ENCODE data around the gene JAM2. TPM values are rescaled to one million over a fixed set of nuclear protein-coding genes. Genes with fewer than 3 reads are reported as not detected.

Gene JAM2
- total RNA-seq, 1 donor from 2014 or later, result 18.8 TPM

DNA sequence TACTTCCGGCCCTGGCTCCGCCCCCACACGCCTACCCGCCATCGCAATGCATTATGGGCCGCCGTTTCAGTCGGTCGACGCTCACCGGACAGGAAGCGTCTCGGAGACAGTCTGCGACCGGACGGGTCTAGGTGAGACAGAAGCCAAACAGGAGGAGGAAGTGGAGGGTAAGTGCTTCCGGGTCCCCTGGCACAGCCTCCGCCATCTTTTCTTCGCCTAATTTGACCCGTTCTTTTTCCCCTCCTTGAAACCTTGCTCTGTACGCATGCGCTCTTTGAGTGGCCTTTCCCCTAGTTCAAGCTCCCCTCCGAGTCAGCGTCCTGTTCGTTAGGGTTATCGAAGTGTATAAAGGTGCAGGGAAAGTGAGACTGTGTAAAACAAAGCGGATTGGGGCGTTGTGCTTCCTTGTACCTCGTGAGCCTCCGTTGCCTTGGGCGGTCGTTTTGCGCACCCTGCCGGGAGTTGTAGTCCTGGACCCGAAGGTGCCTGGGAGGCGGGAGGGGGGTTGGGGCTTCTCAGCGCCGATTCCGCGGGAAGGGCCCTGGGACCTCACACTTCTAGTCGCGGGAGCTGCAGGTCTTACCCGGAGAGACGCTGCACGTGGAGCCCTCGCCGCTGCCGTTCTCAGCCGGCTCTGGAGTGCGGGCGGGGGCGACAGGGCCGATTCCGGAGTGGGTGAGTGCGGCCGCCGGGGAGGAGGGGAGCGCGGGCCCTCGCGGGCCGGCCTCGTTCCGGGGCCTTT is 96.0 kb downstream of the JAM2 start, which contains the start of the genes ATP5PF and GABPA:
Gene ATP5PF, minus strand, starts transcription at position 1 of the 742 bp plus-strand sequence. CDS start 5,110 bp downstream, outside the sequence.
Gene GABPA, plus strand, starts transcription at position 69 of the 742 bp plus-strand sequence. CDS start 6,627 bp downstream, outside the sequence.
- Histone ChIP-seq H3K27me3 (ENCODE audit: control insufficient read depth in 3 of 3, insufficient read depth in 3 of 3, low read length in 3 of 3) (no peaks in the 10 kb centered on the region), H3K4me3 (ENCODE audit: low read length in 3 of 3) (peak within 1 kb of the TSS; percentile 88 to 99 (median 99)), H3K27ac (ENCODE audit: low read depth, low read length) (peak within 1 kb of the TSS; percentile 100), H3K36me3 (ENCODE audit: control insufficient read depth in 3 of 3, insufficient read depth in 3 of 3, low read length in 3 of 3) (peaks cover 0 to 2% (median 1%) of the 10 kb centered on the region in 3 donors), H3K9me3 (ENCODE audit: control insufficient read depth in 3 of 3, low read length in 3 of 3) (no peaks in the 10 kb centered on the region), H3K9ac (ENCODE audit: low read depth in 1 of 3, low read length in 3 of 3) (peak within 1 kb of the TSS; percentile 87 to 99 (median 99)), H3K4me1 (ENCODE audit: control insufficient read depth in 3 of 3, insufficient read depth in 3 of 3, low read length in 3 of 3) (peaks cover 22 to 39% (median 39%) of the 10 kb centered on the region in 3 donors)

DNA sequence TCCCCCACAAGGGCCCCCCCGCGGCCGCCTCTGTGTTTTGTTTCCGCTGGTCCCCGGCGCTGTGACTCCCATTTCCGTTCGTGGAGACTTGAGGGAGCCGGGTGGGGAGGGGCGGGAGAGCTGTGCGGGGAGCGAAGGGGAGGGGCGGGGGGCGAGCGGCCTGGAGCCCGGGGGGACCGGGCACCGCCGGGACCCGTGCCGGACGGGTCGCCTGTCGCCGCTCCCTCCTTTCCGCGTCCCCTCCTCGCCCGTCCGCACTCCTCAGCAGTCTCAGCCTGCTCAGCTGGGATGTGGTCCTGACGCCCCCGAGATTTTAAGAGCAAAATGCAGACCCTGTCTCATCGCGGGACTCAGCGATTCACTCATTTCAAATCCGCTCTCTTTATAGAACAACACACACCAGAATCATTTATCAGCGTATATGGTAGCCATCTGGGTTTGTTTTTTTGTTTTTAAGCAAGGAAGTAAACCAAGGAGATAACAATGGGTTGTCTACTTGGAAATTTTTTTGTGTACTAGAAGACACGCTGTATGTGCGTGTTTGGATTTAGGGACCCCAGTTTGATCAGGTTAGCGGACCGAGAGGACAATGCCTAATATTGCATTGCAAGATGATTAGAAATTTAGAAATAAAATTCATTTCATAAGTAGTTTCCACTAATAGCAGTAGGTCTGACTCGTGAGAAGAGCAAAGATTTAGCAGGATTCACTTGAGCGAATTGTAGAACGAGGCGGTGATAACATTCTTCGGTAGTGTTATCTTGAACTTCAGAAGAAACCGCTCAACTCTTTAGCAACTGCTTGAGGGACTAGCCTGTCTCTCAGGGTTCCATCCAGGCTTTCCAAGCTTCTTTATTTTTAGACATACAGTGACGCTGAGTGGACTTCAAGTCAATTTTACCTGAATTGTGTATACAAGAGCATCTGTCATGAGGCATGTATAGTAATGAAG is 96.9 kb downstream of the JAM2 start:
- Histone ChIP-seq H3K27ac (ENCODE audit: low read depth, low read length) (peak overlapping the region; percentile 100), H3K9ac (ENCODE audit: low read depth in 1 of 3, low read length in 3 of 3) (peak overlapping the region; percentile 87 to 99 (median 99)), H3K4me1 (ENCODE audit: control insufficient read depth in 3 of 3, insufficient read depth in 3 of 3, low read length in 3 of 3) (peaks cover 21 to 37% (median 35%) of the 10 kb centered on the region in 3 donors), H3K9me3 (ENCODE audit: control insufficient read depth in 3 of 3, low read length in 3 of 3) (no peaks in the 10 kb centered on the region), H3K4me3 (ENCODE audit: low read length in 3 of 3) (peak overlapping the region; percentile 88 to 99 (median 99)), H3K36me3 (ENCODE audit: control insufficient read depth in 3 of 3, insufficient read depth in 3 of 3, low read length in 3 of 3) (peaks cover 0 to 1% (median 0%) of the 10 kb centered on the region in 3 donors), H3K27me3 (ENCODE audit: control insufficient read depth in 3 of 3, insufficient read depth in 3 of 3, low read length in 3 of 3) (no peaks in the 10 kb centered on the region)

DNA sequence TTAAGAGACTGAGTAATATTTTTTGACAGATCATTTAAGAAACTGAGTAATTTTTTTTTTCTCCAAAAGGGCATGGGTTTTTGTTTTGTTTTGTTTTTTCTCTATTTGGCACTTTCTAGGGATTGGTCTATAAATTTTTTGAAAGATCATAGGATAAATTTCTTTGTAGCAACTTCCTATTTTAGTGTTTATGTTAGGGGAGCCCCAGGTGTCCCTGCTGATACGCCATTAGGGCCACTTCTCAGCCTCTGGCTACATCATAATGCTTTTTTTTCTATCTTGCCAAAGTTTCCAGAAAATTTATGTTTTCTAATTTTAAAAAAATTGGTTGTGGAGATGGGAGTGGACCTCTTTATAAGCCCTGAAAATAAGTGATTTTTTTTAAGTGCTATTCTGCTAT is 98.4 kb downstream of the JAM2 start:
- Histone ChIP-seq H3K27ac (ENCODE audit: low read depth, low read length) (peak overlapping the region; percentile 100), H3K27me3 (ENCODE audit: control insufficient read depth in 3 of 3, insufficient read depth in 3 of 3, low read length in 3 of 3) (no peaks in the 10 kb centered on the region), H3K4me1 (ENCODE audit: control insufficient read depth in 3 of 3, insufficient read depth in 3 of 3, low read length in 3 of 3) (peaks cover 14 to 28% (median 27%) of the 10 kb centered on the region in 3 donors), H3K36me3 (ENCODE audit: control insufficient read depth in 3 of 3, insufficient read depth in 3 of 3, low read length in 3 of 3) (peaks cover 0 to 3% (median 0%) of the 10 kb centered on the region in 3 donors), H3K9ac (ENCODE audit: low read depth in 1 of 3, low read length in 3 of 3) (peak overlapping the region in 2 of 3 donors; percentile 23 to 88), H3K4me3 (ENCODE audit: low read length in 3 of 3) (no peak overlapping the region), H3K9me3 (ENCODE audit: control insufficient read depth in 3 of 3, low read length in 3 of 3) (no peaks in the 10 kb centered on the region)

DNA sequence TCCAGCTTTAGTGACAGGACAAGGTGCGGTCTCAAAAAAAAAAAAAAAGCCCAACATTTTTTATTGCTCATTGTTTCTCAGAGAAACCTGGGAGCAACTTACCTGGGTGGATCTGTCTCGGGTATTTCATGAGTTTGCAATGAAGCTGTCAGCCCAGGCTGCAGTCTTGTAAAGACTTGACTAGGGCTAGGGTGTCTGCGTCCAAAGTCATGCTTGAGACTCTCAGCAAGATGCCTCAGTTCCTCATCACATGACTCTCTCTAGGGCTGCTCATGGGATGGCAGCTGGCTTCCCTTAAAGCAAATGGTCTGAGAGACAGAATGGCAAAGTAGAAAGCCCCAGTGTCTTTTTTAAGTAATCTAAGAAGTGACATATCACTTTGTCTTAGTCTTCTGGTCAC is 103.8 kb downstream of the JAM2 start:
- Histone ChIP-seq H3K4me3 (ENCODE audit: low read length in 3 of 3) (no peak overlapping the region), H3K27ac (ENCODE audit: low read depth, low read length) (no peak overlapping the region), H3K27me3 (ENCODE audit: control insufficient read depth in 3 of 3, insufficient read depth in 3 of 3, low read length in 3 of 3) (no peaks in the 10 kb centered on the region), H3K9ac (ENCODE audit: low read depth in 1 of 3, low read length in 3 of 3) (no peak overlapping the region), H3K36me3 (ENCODE audit: control insufficient read depth in 3 of 3, insufficient read depth in 3 of 3, low read length in 3 of 3) (peaks cover 4 to 11% (median 10%) of the 10 kb centered on the region in 3 donors), H3K9me3 (ENCODE audit: control insufficient read depth in 3 of 3, low read length in 3 of 3) (no peaks in the 10 kb centered on the region), H3K4me1 (ENCODE audit: control insufficient read depth in 3 of 3, insufficient read depth in 3 of 3, low read length in 3 of 3) (peaks cover 0 to under 1% (median 0%) of the 10 kb centered on the region in 3 donors)

DNA sequence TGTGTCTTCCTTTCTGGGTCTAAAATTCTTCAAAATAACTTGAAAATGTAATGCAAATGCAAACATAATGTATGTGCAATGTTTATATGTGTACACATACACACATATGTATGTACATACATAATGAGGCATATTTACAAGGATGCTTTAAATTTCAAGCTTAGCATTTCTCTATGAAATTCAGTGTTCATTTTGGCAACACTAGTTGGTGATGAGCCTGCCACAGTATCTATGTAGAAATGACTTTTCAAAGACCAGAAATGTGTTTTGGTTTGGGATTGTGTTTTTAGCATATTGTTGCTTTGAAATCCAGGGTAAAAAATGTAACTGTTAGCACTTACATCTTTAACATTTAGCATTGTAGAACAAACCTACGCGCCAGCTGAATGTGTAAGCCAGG is 105.8 kb downstream of the JAM2 start:
- H3K4me1 ChIP-seq (ENCODE audit: control insufficient read depth in 3 of 3, insufficient read depth in 3 of 3, low read length in 3 of 3), result no peaks in the 10 kb centered on the region
- no peak overlapping the region for H3K9ac ChIP-seq (ENCODE audit: low read depth in 1 of 3, low read length in 3 of 3)
- peaks cover 5 to 21% (median 19%) of the 10 kb centered on the region in 3 donors for H3K36me3 ChIP-seq (ENCODE audit: control insufficient read depth in 3 of 3, insufficient read depth in 3 of 3, low read length in 3 of 3)
- no peaks in the 10 kb centered on the region for H3K9me3 ChIP-seq (ENCODE audit: control insufficient read depth in 3 of 3, low read length in 3 of 3)
- no peaks in the 10 kb centered on the region for H3K27me3 ChIP-seq (ENCODE audit: control insufficient read depth in 3 of 3, insufficient read depth in 3 of 3, low read length in 3 of 3)
- no peak overlapping the region for H3K4me3 ChIP-seq (ENCODE audit: low read length in 3 of 3)
- no peak overlapping the region for H3K27ac ChIP-seq (ENCODE audit: low read depth, low read length)

DNA sequence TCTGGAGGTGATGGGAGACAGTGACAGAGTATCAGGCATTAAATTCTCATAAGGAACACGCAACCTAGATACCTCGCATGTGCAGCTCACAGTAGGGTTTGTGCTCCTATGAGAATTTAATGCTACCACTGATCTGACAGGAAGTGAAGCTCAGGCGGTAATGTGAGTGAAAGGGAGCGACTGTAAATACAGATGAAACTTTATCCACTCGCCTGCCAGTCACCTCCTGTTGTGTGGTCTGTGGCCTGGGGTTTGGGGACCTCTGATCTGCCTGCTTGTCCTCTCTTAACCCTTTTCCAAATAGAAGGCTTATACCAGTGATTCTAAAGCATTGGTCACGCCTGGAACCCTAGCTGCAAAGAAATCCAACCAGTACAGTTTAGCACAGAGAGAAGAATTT is 111.0 kb downstream of the JAM2 start:
- Histone ChIP-seq H3K4me3 (ENCODE audit: low read length in 3 of 3) (no peak overlapping the region), H3K36me3 (ENCODE audit: control insufficient read depth in 3 of 3, insufficient read depth in 3 of 3, low read length in 3 of 3) (peaks cover 15 to 36% (median 34%) of the 10 kb centered on the region in 3 donors), H3K27ac (ENCODE audit: low read depth, low read length) (no peak overlapping the region), H3K27me3 (ENCODE audit: control insufficient read depth in 3 of 3, insufficient read depth in 3 of 3, low read length in 3 of 3) (no peaks in the 10 kb centered on the region), H3K9ac (ENCODE audit: low read depth in 1 of 3, low read length in 3 of 3) (no peak overlapping the region), H3K9me3 (ENCODE audit: control insufficient read depth in 3 of 3, low read length in 3 of 3) (no peaks in the 10 kb centered on the region), H3K4me1 (ENCODE audit: control insufficient read depth in 3 of 3, insufficient read depth in 3 of 3, low read length in 3 of 3) (no peaks in the 10 kb centered on the region)

DNA sequence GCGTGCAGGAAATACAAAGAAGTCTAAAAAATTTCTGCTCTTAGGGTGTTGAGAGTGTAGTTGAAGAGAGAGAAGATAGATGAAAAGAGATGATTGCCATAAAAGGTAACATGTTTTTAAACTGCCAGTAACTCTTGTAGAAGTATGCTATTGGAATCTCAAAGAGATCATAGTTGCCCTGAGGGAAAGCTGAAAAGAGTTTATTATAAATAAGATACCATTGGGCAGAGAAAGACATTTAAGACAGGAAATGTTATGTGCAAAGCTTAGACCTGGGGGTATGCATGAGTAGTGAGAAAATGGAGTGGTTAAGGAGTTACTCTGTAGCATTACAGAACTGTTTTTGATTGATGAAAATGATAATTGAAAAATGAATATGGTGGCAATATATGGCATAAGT is 113.4 kb downstream of the JAM2 start:
- Histone ChIP-seq H3K36me3 (ENCODE audit: control insufficient read depth in 3 of 3, insufficient read depth in 3 of 3, low read length in 3 of 3) (peaks cover 12 to 31% (median 29%) of the 10 kb centered on the region in 3 donors), H3K9ac (ENCODE audit: low read depth in 1 of 3, low read length in 3 of 3) (no peak overlapping the region), H3K27ac (ENCODE audit: low read depth, low read length) (no peak overlapping the region), H3K4me3 (ENCODE audit: low read length in 3 of 3) (no peak overlapping the region), H3K27me3 (ENCODE audit: control insufficient read depth in 3 of 3, insufficient read depth in 3 of 3, low read length in 3 of 3) (no peaks in the 10 kb centered on the region), H3K9me3 (ENCODE audit: control insufficient read depth in 3 of 3, low read length in 3 of 3) (no peaks in the 10 kb centered on the region), H3K4me1 (ENCODE audit: control insufficient read depth in 3 of 3, insufficient read depth in 3 of 3, low read length in 3 of 3) (no peaks in the 10 kb centered on the region)

DNA sequence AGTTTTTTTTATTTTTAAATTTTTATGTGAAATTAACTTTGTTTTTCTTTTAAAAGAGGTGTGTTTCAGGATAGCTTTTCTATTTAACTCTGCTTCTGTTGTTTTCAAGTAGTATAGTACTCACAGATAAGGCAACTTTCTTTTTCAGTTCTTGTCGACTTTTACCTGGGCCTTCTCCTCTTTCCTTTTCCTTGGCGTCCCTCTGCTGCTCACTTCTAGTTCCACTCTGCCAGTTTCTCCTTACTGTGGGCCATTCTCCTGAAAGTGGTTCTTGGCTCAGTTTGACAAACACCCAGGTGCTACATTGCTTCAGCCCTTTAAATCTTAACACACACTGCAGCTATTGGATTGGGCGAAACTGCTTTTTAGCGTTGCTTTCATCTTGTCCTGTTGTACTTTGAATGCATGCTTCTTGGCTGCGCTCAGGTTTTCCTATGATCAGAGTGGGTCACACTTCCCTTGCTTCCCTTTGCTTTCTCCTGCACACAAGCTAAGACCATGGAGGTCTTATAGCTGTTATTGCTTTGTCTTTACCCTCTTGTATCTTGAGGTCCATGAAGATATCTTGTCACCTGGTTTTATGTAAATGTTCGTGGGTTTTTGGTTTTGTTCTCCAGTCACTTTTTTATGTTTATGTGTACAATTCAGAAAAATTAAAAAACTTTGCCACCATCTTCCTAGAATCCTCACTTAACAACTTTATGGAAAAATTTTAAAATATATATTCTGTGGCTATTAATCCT is 117.3 kb downstream of the JAM2 start:
- Histone ChIP-seq H3K4me1 (ENCODE audit: control insufficient read depth in 3 of 3, insufficient read depth in 3 of 3, low read length in 3 of 3) (no peaks in the 10 kb centered on the region), H3K9ac (ENCODE audit: low read depth in 1 of 3, low read length in 3 of 3) (no peak overlapping the region), H3K4me3 (ENCODE audit: low read length in 3 of 3) (no peak overlapping the region), H3K36me3 (ENCODE audit: control insufficient read depth in 3 of 3, insufficient read depth in 3 of 3, low read length in 3 of 3) (peaks cover 25 to 41% (median 31%) of the 10 kb centered on the region in 3 donors), H3K27me3 (ENCODE audit: control insufficient read depth in 3 of 3, insufficient read depth in 3 of 3, low read length in 3 of 3) (no peaks in the 10 kb centered on the region), H3K27ac (ENCODE audit: low read depth, low read length) (no peak overlapping the region), H3K9me3 (ENCODE audit: control insufficient read depth in 3 of 3, low read length in 3 of 3) (no peaks in the 10 kb centered on the region)

DNA sequence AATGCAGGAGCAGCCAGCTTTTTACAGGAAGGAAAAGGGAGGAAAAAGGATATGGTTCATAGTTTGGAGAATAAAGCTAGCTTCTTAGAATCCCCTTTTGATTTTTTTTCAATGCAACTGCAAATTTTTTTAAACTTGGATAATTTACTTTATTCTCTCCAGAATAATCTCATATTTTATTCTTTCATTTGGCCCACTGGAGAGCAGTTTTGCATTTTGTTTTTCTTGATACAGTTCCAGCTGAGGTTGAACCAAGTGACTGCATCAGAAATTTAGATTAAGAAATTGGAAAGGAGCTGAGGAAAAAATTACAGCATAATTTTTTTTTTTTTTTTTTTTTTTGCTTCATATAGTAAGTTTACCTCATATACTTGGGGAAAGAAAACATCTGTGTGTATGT is 118.5 kb downstream of the JAM2 start:
- Histone ChIP-seq H3K36me3 (ENCODE audit: control insufficient read depth in 3 of 3, insufficient read depth in 3 of 3, low read length in 3 of 3) (peaks cover 20 to 45% (median 26%) of the 10 kb centered on the region in 3 donors), H3K4me3 (ENCODE audit: low read length in 3 of 3) (no peak overlapping the region), H3K27ac (ENCODE audit: low read depth, low read length) (no peak overlapping the region), H3K9me3 (ENCODE audit: control insufficient read depth in 3 of 3, low read length in 3 of 3) (no peaks in the 10 kb centered on the region), H3K4me1 (ENCODE audit: control insufficient read depth in 3 of 3, insufficient read depth in 3 of 3, low read length in 3 of 3) (no peaks in the 10 kb centered on the region), H3K27me3 (ENCODE audit: control insufficient read depth in 3 of 3, insufficient read depth in 3 of 3, low read length in 3 of 3) (no peaks in the 10 kb centered on the region), H3K9ac (ENCODE audit: low read depth in 1 of 3, low read length in 3 of 3) (no peak overlapping the region)

Data from skeletal muscle tissue (tissue), 4 donors.